Hepatocyte (in vitro differentiated cells): ENCODE results near the gene ZSWIM7. TPM values are rescaled to one million over a fixed set of nuclear protein-coding genes. Genes with fewer than 3 reads are reported as not detected.

Experiments used
- DNase-seq: peaks from one replicate; pipeline ENCODE4 v3.0.0-alpha.2; 2016; ENCODE audit warnings: low spot score
- H2AFZ ChIP-seq: fragments of 200-600 bp; sonication (generic); 2 replicates; pipeline ENCODE4 v1.6.0; 2016; ENCODE audit warnings: antibody characterized with exemption, mild to moderate bottlenecking
- H3K27ac ChIP-seq: fragments of 200-600 bp; sonication (generic); 2 replicates; pipeline ENCODE4 v1.5.1; 2016; ENCODE audit warnings: mild to moderate bottlenecking
- H3K27me3 ChIP-seq: fragments of 200-600 bp; sonication (generic); 2 replicates; pipeline ENCODE4 v1.6.1; 2016
- H3K36me3 ChIP-seq: fragments of 200-600 bp; sonication (generic); replicated peaks from 2 replicates; pipeline ENCODE4 v1.5.1; 2016; ENCODE audit warnings: low read depth; ENCODE audit not compliant: insufficient read depth
- H3K4me1 ChIP-seq: fragments of 200-600 bp; sonication (generic); 2 replicates; pipeline ENCODE4 v1.5.1; 2016; ENCODE audit warnings: mild to moderate bottlenecking, moderate library complexity; ENCODE audit not compliant: insufficient read depth
- H3K4me2 ChIP-seq: fragments of 200-600 bp; sonication (generic); 2 replicates; pipeline ENCODE4 v1.6.0; 2016
- H3K4me3 ChIP-seq: fragments of 200-600 bp; sonication (generic); 2 replicates; pipeline ENCODE4 v1.5.1; 2016; ENCODE audit warnings: mild to moderate bottlenecking
- H3K79me2 ChIP-seq: fragments of 200-600 bp; sonication (generic); 2 replicates; pipeline ENCODE4 v1.6.0; 2017; ENCODE audit warnings: mild to moderate bottlenecking
- H3K9me2 ChIP-seq: fragments of 200-600 bp; sonication (generic); replicated peaks from 2 replicates; pipeline ENCODE4 v1.6.0; 2017; ENCODE audit warnings: mild to moderate bottlenecking; ENCODE audit not compliant: insufficient read depth
- H3K9me3 ChIP-seq: fragments of 200-600 bp; sonication (generic); 2 replicates; pipeline ENCODE4 v1.5.1; 2016; ENCODE audit warnings: low read depth, mild to moderate bottlenecking
- H4K20me1 ChIP-seq: fragments of 200-600 bp; sonication (generic); 2 replicates; pipeline ENCODE4 v1.6.0; 2016; ENCODE audit warnings: mild to moderate bottlenecking; ENCODE audit not compliant: insufficient read depth, poor library complexity, severe bottlenecking
- CTCF ChIP-seq: fragments of 200-600 bp; sonication (generic); IDR thresholded peaks from 2 replicates; pipeline ENCODE4 v1.5.1; 2016; ENCODE audit warnings: antibody characterized with exemption, mild to moderate bottlenecking; ENCODE audit not compliant: poor library complexity
- EZH2 ChIP-seq: fragments of 200-600 bp; sonication (generic); IDR thresholded peaks from 2 replicates; pipeline ENCODE4 v1.6.1; 2016; ENCODE audit warnings: antibody characterized with exemption, mild to moderate bottlenecking, borderline replicate concordance
- EZH2phosphoT487 ChIP-seq: fragments of 200-600 bp; sonication (generic); IDR thresholded peaks from one replicate; pipeline ENCODE4 v1.6.1; 2018; ENCODE audit warnings: antibody characterized with exemption, mild to moderate bottlenecking, low read depth, moderate library complexity; ENCODE audit not compliant: unreplicated experiment, severe bottlenecking
- WGBS: methylation state at CpG from one replicate; pipeline ENCODE4 v1.1.6; 2016; ENCODE audit warnings: low lambda C conversion rate; ENCODE audit errors: missing lambda C conversion rate; 5-methylcytosine and 5-hydroxymethylcytosine counted together
- polyA plus RNA-seq: library from polyadenylated mRNA; unstranded; fragments of >200 nt; fragmentation: Nextera tagmentation; extraction: Ambion mirVana; gene quantifications from 2 replicates; pipeline ENCODE4 v1.2.1, GENCODE V29; 2016
- total RNA-seq: library from RNA; depleted of rRNA; stranded (reverse); fragments of >200 nt; gene quantifications from 2 replicates; pipeline ENCODE4 v1.2.3, GENCODE V29; 2014

Gene ZSWIM7
- total and polyA plus RNA-seq, 2 experiments from 2014 or later = 27.0 to 46.8 TPM

- no peak overlapping the region for H2AFZ ChIP-seq
- H3K4me3 ChIP-seq = no peak overlapping the region
- H4K20me1 ChIP-seq = no peaks in the 10 kb centered on the region
- H3K9me2 ChIP-seq = no peaks in the 10 kb centered on the region
- peaks cover 14% of the 10 kb centered on the region for H3K27me3 ChIP-seq
- WGBS = 97% methylated on average over 3 of the region's 3 CpGs
- H3K4me1 ChIP-seq = peaks cover 20% of the 10 kb centered on the region
- no peaks in the 10 kb centered on the region for H3K36me3 ChIP-seq
- TF ChIP-seq EZH2phosphoT487 = no peak
- no peak for TF ChIP-seq EZH2
- no peak for TF ChIP-seq CTCF
- H3K27ac ChIP-seq = no peak overlapping the region
- peak overlapping the region; percentile 100 for H3K4me2 ChIP-seq
- H3K9me3 ChIP-seq = no peaks in the 10 kb centered on the region
- DNase-seq = no peak
- H3K79me2 ChIP-seq = peaks cover 24% of the 10 kb centered on the region
These were observed 52.2 kb downstream of the ZSWIM7 start for GRCh38 chr17:15947271-15947670.

- H3K79me2 ChIP-seq = peaks cover 24% of the 10 kb centered on the region
- WGBS = 66% methylated on average over 8 of the region's 9 CpGs
- no peaks in the 10 kb centered on the region for H3K36me3 ChIP-seq
- H3K9me3 ChIP-seq = no peaks in the 10 kb centered on the region
- no peaks in the 10 kb centered on the region for H3K9me2 ChIP-seq
- no peak overlapping the region for H2AFZ ChIP-seq
- peaks cover 14% of the 10 kb centered on the region for H3K27me3 ChIP-seq
- no peak for DNase-seq
- peak overlapping the region; percentile 100 for H3K4me2 ChIP-seq
- peaks cover 20% of the 10 kb centered on the region for H3K4me1 ChIP-seq
- no peak for TF ChIP-seq EZH2
- TF ChIP-seq CTCF = no peak
- TF ChIP-seq EZH2phosphoT487 = no peak
- no peak overlapping the region for H3K27ac ChIP-seq
- no peaks in the 10 kb centered on the region for H4K20me1 ChIP-seq
- H3K4me3 ChIP-seq = no peak overlapping the region
These were observed 52.8 kb downstream of the ZSWIM7 start for GRCh38 chr17:15946611-15947120.

GRCh38 chr17:15945527-15946191, 53.8 kb downstream of the ZSWIM7 start:
- Histone ChIP-seq H3K4me2 (peak overlapping the region; percentile 100), H2AFZ (peak overlapping the region; percentile 73), H3K4me3 (peak overlapping the region; percentile 83), H3K36me3 (no peaks in the 10 kb centered on the region), H3K4me1 (peaks cover 20% of the 10 kb centered on the region), H3K9me3 (no peaks in the 10 kb centered on the region), H3K27me3 (peaks cover 14% of the 10 kb centered on the region), H3K79me2 (peaks cover 24% of the 10 kb centered on the region), H3K9me2 (no peaks in the 10 kb centered on the region), H3K27ac (peak overlapping the region; percentile 4), H4K20me1 (no peaks in the 10 kb centered on the region)
- TF ChIP-seq CTCF (no peak), EZH2phosphoT487 (no peak), EZH2 (no peak)
- 6% methylated on average over 48 of the region's 64 CpGs for WGBS
- DNase-seq = no peak
